Effector CD4-positive, alpha-beta T cell (primary cell): ENCODE measurements around the gene SRL. TPM values are rescaled to one million over a fixed set of nuclear protein-coding genes. Genes with fewer than 3 reads are reported as not detected.

ENCODE experiments used
- DNase-seq: peaks from one replicate; pipeline ENCODE4 v3.0.0-alpha.2; 2020
- total RNA-seq: gene quantifications from one replicate; lab custom pipeline; 2026; lab: John Stamatoyannopoulos, UW

Gene SRL
- not detected for total RNA-seq

DNA sequence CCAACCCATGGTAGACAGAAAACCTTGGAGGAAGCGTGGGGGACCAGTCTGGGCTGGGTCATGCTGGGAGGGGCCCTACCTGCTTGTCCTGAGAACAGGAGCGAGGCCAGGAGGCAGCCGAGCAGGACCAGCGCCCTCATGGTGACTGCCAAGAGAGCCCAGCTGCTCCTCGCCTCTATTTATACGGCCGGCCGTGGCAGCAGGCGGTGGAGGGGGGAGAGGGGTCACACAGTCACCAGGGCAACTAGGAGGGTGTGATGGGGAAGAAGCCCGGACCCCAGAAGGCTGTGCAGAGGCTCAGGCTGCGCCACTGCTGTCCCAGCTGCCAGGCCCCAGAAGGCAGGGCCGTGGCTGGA lies at the start of gene SRL:
Gene SRL (minus strand): TSS at position 153 of the 356 bp plus-strand sequence. CDS start 13 bp downstream, at position 140.
- no peak for DNase-seq

- no peak for DNase-seq
Observed at GRCh38 chr16:4290236-4290830, 48.5 kb upstream of the SRL start.

DNA sequence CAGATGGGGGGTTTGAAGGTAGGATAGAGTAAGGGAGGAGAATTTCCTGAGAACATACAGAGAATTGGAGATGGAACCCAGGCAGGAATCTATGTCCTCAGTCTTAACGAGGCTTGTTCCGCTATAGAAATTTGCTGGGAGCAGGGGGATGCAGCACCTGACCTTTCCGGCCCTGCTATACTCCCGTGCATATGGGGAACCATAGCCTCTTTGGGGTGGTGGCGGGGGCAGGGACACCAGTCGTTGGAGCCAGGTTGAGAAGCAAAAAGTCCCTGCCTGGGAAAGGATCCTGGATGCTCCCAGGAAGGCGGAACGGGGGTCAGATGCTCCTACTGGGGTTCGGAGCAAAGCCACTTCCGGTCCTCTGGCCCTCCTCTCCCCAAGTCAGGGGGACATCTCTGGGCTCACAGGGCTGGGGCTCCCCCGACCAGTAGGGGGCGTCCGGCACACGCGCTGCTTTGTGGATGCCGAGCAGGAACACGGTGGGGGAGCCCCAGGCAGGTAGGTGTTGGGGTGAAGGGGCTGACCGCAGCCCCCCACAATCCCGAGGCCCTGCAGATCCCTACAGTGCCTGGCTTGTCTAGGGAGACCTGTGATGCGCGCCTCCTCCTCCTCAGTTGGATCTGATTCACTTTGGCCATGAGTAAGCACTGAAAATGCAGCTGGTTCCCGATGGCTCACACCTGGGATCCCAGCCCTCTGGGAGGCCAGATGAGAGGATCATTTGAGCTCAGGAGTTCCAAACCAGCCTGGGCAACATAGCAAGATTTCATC lies 46.5 kb upstream of the SRL start:
- DNase-seq, result peak; percentile 82

- DNase-seq, result no peak
Observed at GRCh38 chr16:4285167-4285566, 43.3 kb upstream of the SRL start.

DNA sequence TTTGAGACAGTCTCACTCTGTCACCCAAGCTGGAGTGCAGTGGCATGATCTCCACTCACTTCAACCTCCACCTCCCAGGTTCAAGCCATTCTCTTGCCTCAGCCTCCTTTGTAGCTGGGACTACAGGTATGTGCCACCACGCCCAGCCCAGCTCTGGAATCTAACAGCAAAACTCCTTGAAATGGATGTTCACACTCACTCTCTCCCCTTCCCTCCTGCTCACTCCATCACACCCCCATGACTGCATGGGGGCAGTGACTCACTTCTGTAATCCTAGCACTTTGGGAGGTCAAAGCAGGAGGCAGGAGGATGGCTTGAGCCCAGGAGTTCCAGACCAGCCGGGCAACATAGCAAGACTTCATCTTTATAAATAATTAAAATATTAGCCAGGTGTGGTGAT lies 42.1 kb upstream of the SRL start:
- no peak for DNase-seq

DNA sequence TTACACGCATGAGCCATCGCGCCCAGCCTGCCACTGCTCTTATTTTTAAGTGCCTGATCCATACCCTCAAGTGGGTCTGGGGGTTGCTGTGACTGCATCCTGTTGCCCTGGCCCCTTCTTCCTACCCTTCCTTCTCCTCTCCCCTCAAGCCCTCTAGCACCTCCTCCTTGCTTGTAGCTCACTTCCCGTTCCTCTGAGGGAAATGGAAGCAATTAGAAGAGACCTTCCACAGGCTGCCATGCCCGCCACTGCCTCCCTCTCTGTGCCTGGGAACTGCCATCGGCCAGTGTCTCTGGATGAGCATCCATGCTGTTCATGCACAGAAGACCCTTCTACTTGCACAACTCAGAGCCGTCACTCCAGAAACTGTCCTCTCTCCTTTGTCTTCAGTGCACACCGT lies 41.6 kb upstream of the SRL start:
- no peak for DNase-seq

- no peak for DNase-seq
Observed at GRCh38 chr16:4280625-4281024, 38.7 kb upstream of the SRL start.

GRCh38 chr16:4277987-4278513 lies 36.2 kb upstream of the SRL start:
- no peak for DNase-seq

DNA sequence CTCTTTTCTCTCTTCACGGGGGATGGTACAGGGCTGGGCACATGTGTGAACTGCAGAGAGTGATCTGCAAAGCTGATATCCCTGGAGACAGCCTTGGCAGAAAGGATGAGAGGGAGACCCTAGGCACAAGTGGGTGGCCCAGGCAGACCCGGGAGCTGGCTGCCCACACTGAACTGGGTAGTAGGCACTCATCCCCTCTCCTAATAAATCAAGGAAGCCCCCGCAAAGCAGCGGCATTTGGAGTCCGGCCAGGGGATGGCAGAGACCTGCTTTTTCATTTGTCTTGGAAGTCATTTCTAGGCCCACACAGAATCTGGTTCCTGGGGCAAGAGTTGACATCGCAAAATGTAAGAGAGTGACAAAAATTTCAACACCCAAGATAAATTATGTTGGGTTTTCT lies 34.0 kb upstream of the SRL start:
- no peak for DNase-seq

- DNase-seq, result peak; percentile 28
Observed at GRCh38 chr16:4273858-4274311, 32.0 kb upstream of the SRL start.

GRCh38 chr16:4272114-4272956 lies 30.5 kb upstream of the SRL start:
- DNase-seq, result peak; percentile 23

DNA sequence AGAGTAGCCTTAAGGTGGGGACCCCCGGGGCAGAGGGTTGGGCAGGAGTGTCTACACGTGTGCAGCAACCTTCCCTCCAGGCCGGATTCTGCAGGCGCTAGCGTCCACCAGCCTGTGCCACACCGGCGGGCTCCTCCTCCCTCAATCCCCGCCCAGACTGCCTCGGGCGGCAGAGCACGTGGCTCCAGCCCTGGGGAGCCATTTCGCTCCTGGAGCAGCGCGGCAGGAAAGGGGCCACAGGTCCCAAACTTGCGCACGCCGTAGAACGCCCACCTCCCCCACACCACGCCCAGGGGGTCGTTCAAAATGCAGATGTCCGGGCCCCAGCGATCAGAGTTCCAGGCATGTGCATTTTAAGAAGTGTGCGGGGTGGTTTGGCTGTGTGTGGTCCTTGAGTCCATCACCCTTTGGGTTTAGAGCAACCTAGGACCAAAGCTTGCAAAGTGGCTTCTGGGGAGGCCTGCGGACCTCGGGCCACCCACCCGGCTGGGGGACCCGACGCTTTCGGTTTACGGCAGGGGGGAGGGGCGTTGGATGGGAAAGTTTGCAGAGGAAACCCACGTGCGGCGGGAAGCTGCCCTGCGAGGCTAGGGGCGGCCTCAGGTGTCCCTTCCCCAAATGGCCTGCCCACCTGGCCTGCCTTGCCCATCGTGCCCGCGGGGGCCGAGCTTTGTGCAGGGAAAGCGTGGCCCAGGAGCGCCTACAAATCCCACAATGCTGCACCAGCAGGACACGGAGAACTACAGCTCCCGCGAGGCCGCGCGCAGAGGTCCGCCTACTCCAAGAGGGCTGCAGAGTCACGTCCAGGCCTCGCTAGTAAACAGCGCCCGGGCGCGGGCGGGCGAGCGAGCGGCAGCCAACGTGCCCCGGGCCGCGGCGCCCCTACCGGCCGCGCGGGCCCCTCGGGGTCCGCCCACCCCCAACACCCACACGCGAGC lies 29.6 kb upstream of the SRL start:
- peak; percentile 84 for DNase-seq

DNA sequence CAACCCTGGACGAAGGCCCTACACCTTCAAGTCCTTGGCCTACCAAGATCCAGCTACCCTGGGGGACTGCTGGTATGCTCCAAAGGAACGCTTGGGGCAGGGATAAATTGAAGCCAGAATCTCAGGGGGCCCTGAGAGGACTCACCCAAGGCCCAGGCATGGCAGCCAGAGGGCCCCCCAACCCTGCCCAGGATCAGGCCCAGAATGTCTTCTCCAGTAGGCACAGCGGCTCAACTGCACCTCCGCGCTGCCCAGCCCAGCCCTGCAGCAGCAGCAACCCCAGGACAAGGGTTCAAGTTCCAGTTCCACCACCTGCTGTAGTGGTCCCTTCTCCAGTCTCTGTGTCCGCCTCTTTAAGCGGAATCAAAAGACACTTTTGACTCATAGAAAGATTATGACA lies 28.7 kb upstream of the SRL start:
- no peak for DNase-seq

DNA sequence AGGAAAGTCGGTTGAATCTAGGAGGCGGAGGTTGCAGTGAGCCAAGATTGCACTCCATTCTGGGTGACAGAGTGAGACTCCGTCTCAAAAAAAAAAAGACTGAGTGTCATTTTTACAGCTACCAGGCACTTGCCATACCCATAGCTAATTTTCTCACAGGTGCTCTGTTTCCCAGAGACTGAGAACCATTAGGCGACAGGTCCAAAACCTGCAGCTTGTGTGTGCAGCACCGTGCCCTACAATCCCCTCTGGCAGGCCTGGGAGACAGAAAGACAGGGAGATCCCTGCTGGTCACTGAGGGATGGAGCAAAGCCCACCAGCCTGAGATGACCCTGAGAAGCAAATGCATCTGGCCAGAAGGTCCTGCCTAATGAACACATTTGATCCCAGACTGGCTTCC lies 28.2 kb upstream of the SRL start:
- DNase-seq, result no peak

GRCh38 chr16:4266372-4266771 lies 24.5 kb upstream of the SRL start:
- no peak for DNase-seq

GRCh38 chr16:4265676-4266075 lies 23.8 kb upstream of the SRL start:
- DNase-seq, result no peak

- DNase-seq, result no peak
Observed at GRCh38 chr16:4264546-4264945, 22.7 kb upstream of the SRL start.

DNA sequence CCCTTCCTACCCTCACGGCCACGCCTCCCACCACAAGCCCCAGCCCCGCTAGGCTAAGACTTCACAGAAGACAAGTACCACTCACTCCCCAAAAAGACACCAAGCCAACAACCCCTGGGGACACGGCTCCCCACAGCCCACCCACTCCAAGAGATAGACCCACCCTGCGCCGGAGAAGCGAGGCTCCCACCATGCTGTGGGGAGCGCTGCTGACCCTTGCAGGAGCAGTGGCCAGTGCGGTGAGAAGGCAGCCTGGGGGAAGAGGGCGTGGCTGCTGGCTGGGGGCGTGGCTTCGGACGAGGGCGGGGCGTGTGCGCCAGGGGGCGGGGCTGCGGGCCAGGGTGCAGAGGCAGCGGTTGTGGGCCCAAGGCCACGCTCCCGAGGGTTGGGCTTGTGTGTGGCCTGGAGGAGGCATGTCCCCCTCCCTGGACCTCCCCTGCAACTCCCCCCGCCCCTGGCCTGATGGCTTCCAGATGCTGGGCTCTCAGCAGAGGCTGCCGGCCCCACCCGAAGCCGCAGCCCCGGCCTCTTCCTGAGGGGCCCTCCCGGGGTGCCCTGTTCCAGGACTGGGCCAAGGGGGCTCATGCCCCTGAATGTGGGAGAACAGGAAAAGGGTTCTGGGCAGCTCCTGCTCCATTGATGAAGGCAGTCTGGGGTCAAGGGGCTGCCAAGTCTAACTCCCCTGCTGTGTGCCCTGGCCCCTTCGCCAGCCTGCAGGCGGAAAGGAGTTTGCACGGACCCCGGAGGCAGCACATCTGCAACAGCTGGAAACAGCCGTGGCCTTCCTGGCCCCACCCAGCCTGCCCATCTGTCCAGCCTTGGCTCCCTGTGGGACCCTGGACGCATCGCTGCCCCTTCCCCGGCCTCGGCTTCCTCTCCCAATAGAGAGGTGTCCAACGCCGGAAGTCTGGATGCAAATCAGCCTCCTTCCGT lies 21.9 kb upstream of the SRL start:
- DNase-seq, result no peak

- no peak for DNase-seq
Observed at GRCh38 chr16:4262303-4262835, 20.5 kb upstream of the SRL start.

GRCh38 chr16:4261557-4262172 lies 19.8 kb upstream of the SRL start:
- DNase-seq, result no peak
